Liver (tissue), 9 donors: Measurements from ENCODE around the gene IGF1R. TPM values are rescaled to one million over a fixed set of nuclear protein-coding genes. Genes with fewer than 3 reads are reported as not detected.

Experiments
- DNase-seq: peaks from one replicate; pipeline ENCODE4 v3.0.0-alpha.2; 2017; ENCODE audit warnings: low spot score
- H3K27ac ChIP-seq, 2 donors: one replicate each; pipeline ENCODE4 v1.7.0; 2013; ENCODE audit warnings: inconsistent platforms in 2 of 2, low read length in 2 of 2, control low read depth in 1 of 2, low read depth in 1 of 2, mild to moderate bottlenecking in 1 of 2
- H3K27me3 ChIP-seq, 4 donors: one replicate each; pipeline versions ENCODE4 v1.6.1 to v1.7.0; 2013; ENCODE audit warnings: low read length in 3 of 4, inconsistent platforms in 1 of 4, mild to moderate bottlenecking in 1 of 4, moderate library complexity in 1 of 4; ENCODE audit not compliant: control insufficient read depth in 4 of 4, insufficient read depth in 4 of 4
- H3K36me3 ChIP-seq, 4 donors: one replicate each; pipeline versions ENCODE4 v1.6.1 to v1.7.0; 2013; ENCODE audit warnings: low read length in 3 of 4, mild to moderate bottlenecking in 3 of 4, low read depth in 1 of 4, moderate library complexity in 1 of 4; ENCODE audit not compliant: control insufficient read depth in 4 of 4, insufficient read depth in 3 of 4
- H3K4me1 ChIP-seq, 4 donors: one replicate each; pipeline versions ENCODE4 v1.6.1 to v1.7.0; 2013; ENCODE audit warnings: low read length in 3 of 4, mild to moderate bottlenecking in 3 of 4, moderate library complexity in 1 of 4; ENCODE audit not compliant: control insufficient read depth in 4 of 4, insufficient read depth in 4 of 4
- H3K4me3 ChIP-seq, 3 donors: one replicate each; pipeline versions ENCODE4 v1.6.1 to v1.7.0; 2013; ENCODE audit warnings: low read length in 3 of 3, control low read depth in 1 of 3, low read depth in 1 of 3, mild to moderate bottlenecking in 1 of 3
- H3K9ac ChIP-seq, 2 donors: one replicate each; pipeline ENCODE4 v1.7.0; 2013; ENCODE audit warnings: low read length in 2 of 2, mild to moderate bottlenecking in 2 of 2, moderate library complexity in 2 of 2, control low read depth in 1 of 2, low read depth in 1 of 2
- H3K9me3 ChIP-seq, 4 donors: one replicate each; pipeline versions ENCODE4 v1.6.1 to v1.7.0; 2013; ENCODE audit warnings: low read length in 3 of 4; ENCODE audit not compliant: control insufficient read depth in 4 of 4
- ATF3 ChIP-seq: IDR thresholded peaks from 2 replicates; pipeline ENCODE4 v1.6.1; 2016; ENCODE audit warnings: antibody characterized with exemption
- CTCF ChIP-seq: fragments of 150-350 bp; IDR thresholded peaks from 2 replicates; pipeline ENCODE4 v1.5.1; 2017; ENCODE audit warnings: improper control_type of control experiment, low read depth, low read length; ENCODE audit not compliant: missing input control
- EGR1 ChIP-seq, 2 donors: IDR thresholded peaks; 2 replicates each; pipeline ENCODE4 v1.6.1; 2016 to 2018; ENCODE audit warnings: antibody characterized with exemption in 2 of 2, low read depth in 2 of 2
- FOXA1 ChIP-seq: IDR thresholded peaks from 2 replicates; pipeline ENCODE4 v1.6.1; 2016; ENCODE audit warnings: antibody characterized with exemption
- FOXA2 ChIP-seq: IDR thresholded peaks from 2 replicates; pipeline ENCODE4 v1.6.1; 2016; ENCODE audit warnings: antibody characterized with exemption
- GABPA ChIP-seq, 2 donors: IDR thresholded peaks in 1 of 2; conservative IDR thresholded peaks in 1 of 2; 2 replicates each; pipeline ENCODE4 v1.6.1; 2016; ENCODE audit warnings: antibody characterized with exemption in 2 of 2, mild to moderate bottlenecking in 1 of 2, moderate library complexity in 1 of 2
- HNF4A ChIP-seq, 2 donors: conservative IDR thresholded peaks; 2 replicates each; pipeline ENCODE4 v1.6.1; 2016; ENCODE audit warnings: antibody characterized with exemption in 2 of 2, mild to moderate bottlenecking in 2 of 2
- HNF4G ChIP-seq: IDR thresholded peaks from 2 replicates; pipeline ENCODE4 v1.6.1; 2016; ENCODE audit warnings: antibody characterized with exemption
- JUND ChIP-seq, 2 donors: IDR thresholded peaks; 2 replicates each; pipeline ENCODE4 v1.6.1; 2016; ENCODE audit warnings: antibody characterized with exemption in 2 of 2
- NR2F2 ChIP-seq: IDR thresholded peaks from 2 replicates; pipeline ENCODE4 v1.6.1; 2016; ENCODE audit warnings: antibody characterized with exemption
- RAD21 ChIP-seq, 2 donors: IDR thresholded peaks; 2 replicates each; pipeline ENCODE4 v1.6.1; 2016; ENCODE audit warnings: antibody characterized with exemption in 2 of 2, mild to moderate bottlenecking in 2 of 2
- RXRA ChIP-seq, 2 donors: IDR thresholded peaks; 2 replicates each; pipeline ENCODE4 v1.6.1; 2017 to 2018; ENCODE audit warnings: antibody characterized with exemption in 2 of 2, mild to moderate bottlenecking in 1 of 2
- SP1 ChIP-seq: IDR thresholded peaks from 2 replicates; pipeline ENCODE4 v1.6.1; 2018; ENCODE audit warnings: antibody characterized with exemption, mild to moderate bottlenecking
- YY1 ChIP-seq: IDR thresholded peaks from 2 replicates; pipeline ENCODE4 v1.6.1; 2016; ENCODE audit warnings: antibody characterized with exemption, mild to moderate bottlenecking
- WGBS: extraction: QIAGEN DNeasy Blood & Tissue Kit; methylation state at CpG from one replicate; pipeline ENCODE4 v1.1.7; 2013; 5-methylcytosine and 5-hydroxymethylcytosine counted together
- polyA plus RNA-seq, 2 donors: library from polyadenylated mRNA; stranded (reverse) in 1 of 2; unstranded in 1 of 2; fragments of 200-250 nt in 1 of 2; fragments of >200 nt in 1 of 2; fragmentation: Nextera tagmentation in 1 of 2; extraction: Ambion mirVana in 1 of 2; gene quantifications; one replicate each; pipeline versions ENCODE4 v1.2.1 to v1.2.3, GENCODE V29; 2013 to 2015
- total RNA-seq, 2 donors: library from RNA; depleted of rRNA; stranded (reverse); fragments of >200 nt; gene quantifications; one replicate each; pipeline ENCODE4 v1.2.3, GENCODE V29; 2014
- TF ChIP-seq, protein P1 (sequence below): IDR thresholded peaks from 2 replicates; pipeline ENCODE4 v1.6.1; 2016; ENCODE audit warnings: antibody characterized with exemption, mild to moderate bottlenecking
- TF ChIP-seq, protein P2 (sequence below): IDR thresholded peaks from 2 replicates; pipeline ENCODE4 v1.6.1; 2016; ENCODE audit warnings: antibody characterized with exemption
- TF ChIP-seq, protein P3 (sequence below): IDR thresholded peaks from 2 replicates; pipeline ENCODE4 v1.6.1; 2016; ENCODE audit warnings: antibody characterized with exemption
- donor health status: healthy.
- donor health status: healthy.
- donor health status: healthy.
- donor health status: healthy.
- donor health status: healthy.

The IGF1R gene
- total and polyA plus RNA-seq, 4 donors = 0.69 to 10.3 (median 3.2) TPM

DNA sequence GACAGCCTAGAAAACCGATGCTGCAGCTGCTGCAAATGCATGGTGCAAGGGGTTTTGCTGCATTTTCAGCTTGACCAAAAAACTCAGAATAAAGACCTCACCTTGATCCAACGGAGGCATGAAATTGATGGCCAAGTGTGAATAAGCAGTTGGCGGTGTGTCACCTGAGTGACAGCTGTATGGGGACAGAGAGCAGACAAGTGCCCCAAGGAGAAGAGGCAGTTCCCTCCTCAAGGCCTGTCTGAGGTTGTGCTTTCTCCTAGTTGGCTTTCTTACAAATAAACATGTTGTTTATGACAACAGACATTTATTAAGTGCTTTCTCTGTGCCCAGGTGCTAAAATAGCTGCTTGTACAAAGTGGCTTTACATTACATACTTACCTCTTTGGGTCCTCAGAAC, 349.0 kb downstream of the IGF1R start:
- H3K9ac ChIP-seq = no peak overlapping the region
- no peak for TF ChIP-seq RXRA (IDR thresholded peaks at IDR 0.05)
- TF ChIP-seq YY1 = no peak
- TF ChIP-seq CTCF = no peak
- no peak for TF ChIP-seq NR2F2
- TF ChIP-seq, protein P1, sequence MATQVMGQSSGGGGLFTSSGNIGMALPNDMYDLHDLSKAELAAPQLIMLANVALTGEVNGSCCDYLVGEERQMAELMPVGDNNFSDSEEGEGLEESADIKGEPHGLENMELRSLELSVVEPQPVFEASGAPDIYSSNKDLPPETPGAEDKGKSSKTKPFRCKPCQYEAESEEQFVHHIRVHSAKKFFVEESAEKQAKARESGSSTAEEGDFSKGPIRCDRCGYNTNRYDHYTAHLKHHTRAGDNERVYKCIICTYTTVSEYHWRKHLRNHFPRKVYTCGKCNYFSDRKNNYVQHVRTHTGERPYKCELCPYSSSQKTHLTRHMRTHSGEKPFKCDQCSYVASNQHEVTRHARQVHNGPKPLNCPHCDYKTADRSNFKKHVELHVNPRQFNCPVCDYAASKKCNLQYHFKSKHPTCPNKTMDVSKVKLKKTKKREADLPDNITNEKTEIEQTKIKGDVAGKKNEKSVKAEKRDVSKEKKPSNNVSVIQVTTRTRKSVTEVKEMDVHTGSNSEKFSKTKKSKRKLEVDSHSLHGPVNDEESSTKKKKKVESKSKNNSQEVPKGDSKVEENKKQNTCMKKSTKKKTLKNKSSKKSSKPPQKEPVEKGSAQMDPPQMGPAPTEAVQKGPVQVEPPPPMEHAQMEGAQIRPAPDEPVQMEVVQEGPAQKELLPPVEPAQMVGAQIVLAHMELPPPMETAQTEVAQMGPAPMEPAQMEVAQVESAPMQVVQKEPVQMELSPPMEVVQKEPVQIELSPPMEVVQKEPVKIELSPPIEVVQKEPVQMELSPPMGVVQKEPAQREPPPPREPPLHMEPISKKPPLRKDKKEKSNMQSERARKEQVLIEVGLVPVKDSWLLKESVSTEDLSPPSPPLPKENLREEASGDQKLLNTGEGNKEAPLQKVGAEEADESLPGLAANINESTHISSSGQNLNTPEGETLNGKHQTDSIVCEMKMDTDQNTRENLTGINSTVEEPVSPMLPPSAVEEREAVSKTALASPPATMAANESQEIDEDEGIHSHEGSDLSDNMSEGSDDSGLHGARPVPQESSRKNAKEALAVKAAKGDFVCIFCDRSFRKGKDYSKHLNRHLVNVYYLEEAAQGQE = no peak
- TF ChIP-seq HNF4G = no peak
- no peak for TF ChIP-seq FOXA1
- no peak for TF ChIP-seq RAD21 (IDR thresholded peaks at IDR 0.05)
- TF ChIP-seq JUND (IDR thresholded peaks at IDR 0.05) = no peak
- TF ChIP-seq HNF4A (conservative IDR thresholded peaks at IDR 0.05) = no peak
- H3K9me3 ChIP-seq = peaks cover 0 to 2% (median 0%) of the 10 kb centered on the region in 4 donors
- 85% methylated on average over 3 of the region's 3 CpGs for WGBS
- no peak for DNase-seq
- H3K27me3 ChIP-seq = peaks cover 0 to 4% (median 0%) of the 10 kb centered on the region in 4 donors
- H3K4me3 ChIP-seq = no peak overlapping the region
- no peaks in the 10 kb centered on the region for H3K4me1 ChIP-seq
- no peaks in the 10 kb centered on the region for H3K36me3 ChIP-seq
- H3K27ac ChIP-seq = no peak overlapping the region

GRCh38 chr15:98997755-98998154, 349.4 kb downstream of the IGF1R start:
- H3K9ac ChIP-seq = no peak overlapping the region
- DNase-seq = no peak
- no peaks in the 10 kb centered on the region for H3K36me3 ChIP-seq
- no peak overlapping the region for H3K27ac ChIP-seq
- H3K27me3 ChIP-seq = peaks cover 0 to 4% (median 0%) of the 10 kb centered on the region in 4 donors
- WGBS = 86% methylated on average over 9 of the region's 9 CpGs
- TF ChIP-seq CTCF (no peak), SP1 (no peak), EGR1 (IDR thresholded peaks at IDR 0.05; ENCODE audit: low read depth in 2 of 2) (no peak), ATF3 (no peak), FOXA2 (no peak), RXRA (IDR thresholded peaks at IDR 0.05) (no peak), HNF4A (conservative IDR thresholded peaks at IDR 0.05) (no peak), RAD21 (IDR thresholded peaks at IDR 0.05) (no peak), GABPA (IDR thresholded peaks at IDR 0.05 in 1 of 2, conservative IDR thresholded peaks at IDR 0.05 in 1 of 2) (no peak), FOXA1 (no peak)
- TF ChIP-seq, protein P2, sequence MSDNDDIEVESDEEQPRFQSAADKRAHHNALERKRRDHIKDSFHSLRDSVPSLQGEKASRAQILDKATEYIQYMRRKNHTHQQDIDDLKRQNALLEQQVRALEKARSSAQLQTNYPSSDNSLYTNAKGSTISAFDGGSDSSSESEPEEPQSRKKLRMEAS = no peak
- TF ChIP-seq, protein P3, sequence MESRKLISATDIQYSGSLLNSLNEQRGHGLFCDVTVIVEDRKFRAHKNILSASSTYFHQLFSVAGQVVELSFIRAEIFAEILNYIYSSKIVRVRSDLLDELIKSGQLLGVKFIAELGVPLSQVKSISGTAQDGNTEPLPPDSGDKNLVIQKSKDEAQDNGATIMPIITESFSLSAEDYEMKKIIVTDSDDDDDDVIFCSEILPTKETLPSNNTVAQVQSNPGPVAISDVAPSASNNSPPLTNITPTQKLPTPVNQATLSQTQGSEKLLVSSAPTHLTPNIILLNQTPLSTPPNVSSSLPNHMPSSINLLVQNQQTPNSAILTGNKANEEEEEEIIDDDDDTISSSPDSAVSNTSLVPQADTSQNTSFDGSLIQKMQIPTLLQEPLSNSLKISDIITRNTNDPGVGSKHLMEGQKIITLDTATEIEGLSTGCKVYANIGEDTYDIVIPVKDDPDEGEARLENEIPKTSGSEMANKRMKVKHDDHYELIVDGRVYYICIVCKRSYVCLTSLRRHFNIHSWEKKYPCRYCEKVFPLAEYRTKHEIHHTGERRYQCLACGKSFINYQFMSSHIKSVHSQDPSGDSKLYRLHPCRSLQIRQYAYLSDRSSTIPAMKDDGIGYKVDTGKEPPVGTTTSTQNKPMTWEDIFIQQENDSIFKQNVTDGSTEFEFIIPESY = no peak
- H3K4me1 ChIP-seq = no peaks in the 10 kb centered on the region
- peaks cover 0 to 2% (median 0%) of the 10 kb centered on the region in 4 donors for H3K9me3 ChIP-seq
- H3K4me3 ChIP-seq = no peak overlapping the region
